Hepatocyte (in vitro differentiated cells): ENCODE results near the gene SH3RF3. TPM values are rescaled to one million over a fixed set of nuclear protein-coding genes. Genes with fewer than 3 reads are reported as not detected.

Source experiments
- DNase-seq: peaks from one replicate; pipeline ENCODE4 v3.0.0-alpha.2; 2016; ENCODE audit warnings: low spot score
- H2AFZ ChIP-seq: fragments of 200-600 bp; sonication (generic); 2 replicates; pipeline ENCODE4 v1.6.0; 2016; ENCODE audit warnings: antibody characterized with exemption, mild to moderate bottlenecking
- H3K27ac ChIP-seq: fragments of 200-600 bp; sonication (generic); 2 replicates; pipeline ENCODE4 v1.5.1; 2016; ENCODE audit warnings: mild to moderate bottlenecking
- H3K27me3 ChIP-seq: fragments of 200-600 bp; sonication (generic); 2 replicates; pipeline ENCODE4 v1.6.1; 2016
- H3K36me3 ChIP-seq: fragments of 200-600 bp; sonication (generic); replicated peaks from 2 replicates; pipeline ENCODE4 v1.5.1; 2016; ENCODE audit warnings: low read depth; ENCODE audit not compliant: insufficient read depth
- H3K4me1 ChIP-seq: fragments of 200-600 bp; sonication (generic); 2 replicates; pipeline ENCODE4 v1.5.1; 2016; ENCODE audit warnings: mild to moderate bottlenecking, moderate library complexity; ENCODE audit not compliant: insufficient read depth
- H3K4me2 ChIP-seq: fragments of 200-600 bp; sonication (generic); 2 replicates; pipeline ENCODE4 v1.6.0; 2016
- H3K4me3 ChIP-seq: fragments of 200-600 bp; sonication (generic); 2 replicates; pipeline ENCODE4 v1.5.1; 2016; ENCODE audit warnings: mild to moderate bottlenecking
- H3K79me2 ChIP-seq: fragments of 200-600 bp; sonication (generic); 2 replicates; pipeline ENCODE4 v1.6.0; 2017; ENCODE audit warnings: mild to moderate bottlenecking
- H3K9me2 ChIP-seq: fragments of 200-600 bp; sonication (generic); replicated peaks from 2 replicates; pipeline ENCODE4 v1.6.0; 2017; ENCODE audit warnings: mild to moderate bottlenecking; ENCODE audit not compliant: insufficient read depth
- H3K9me3 ChIP-seq: fragments of 200-600 bp; sonication (generic); 2 replicates; pipeline ENCODE4 v1.5.1; 2016; ENCODE audit warnings: low read depth, mild to moderate bottlenecking
- H4K20me1 ChIP-seq: fragments of 200-600 bp; sonication (generic); 2 replicates; pipeline ENCODE4 v1.6.0; 2016; ENCODE audit warnings: mild to moderate bottlenecking; ENCODE audit not compliant: insufficient read depth, poor library complexity, severe bottlenecking
- CTCF ChIP-seq: fragments of 200-600 bp; sonication (generic); IDR thresholded peaks from 2 replicates; pipeline ENCODE4 v1.5.1; 2016; ENCODE audit warnings: antibody characterized with exemption, mild to moderate bottlenecking; ENCODE audit not compliant: poor library complexity
- EZH2 ChIP-seq: fragments of 200-600 bp; sonication (generic); IDR thresholded peaks from 2 replicates; pipeline ENCODE4 v1.6.1; 2016; ENCODE audit warnings: antibody characterized with exemption, mild to moderate bottlenecking, borderline replicate concordance
- EZH2phosphoT487 ChIP-seq: fragments of 200-600 bp; sonication (generic); IDR thresholded peaks from one replicate; pipeline ENCODE4 v1.6.1; 2018; ENCODE audit warnings: antibody characterized with exemption, mild to moderate bottlenecking, low read depth, moderate library complexity; ENCODE audit not compliant: unreplicated experiment, severe bottlenecking
- WGBS: methylation state at CpG from one replicate; pipeline ENCODE4 v1.1.6; 2016; ENCODE audit warnings: low lambda C conversion rate; ENCODE audit errors: missing lambda C conversion rate; 5-methylcytosine and 5-hydroxymethylcytosine counted together
- polyA plus RNA-seq: library from polyadenylated mRNA; unstranded; fragments of >200 nt; fragmentation: Nextera tagmentation; extraction: Ambion mirVana; gene quantifications from 2 replicates; pipeline ENCODE4 v1.2.1, GENCODE V29; 2016
- total RNA-seq: library from RNA; depleted of rRNA; stranded (reverse); fragments of >200 nt; gene quantifications from 2 replicates; pipeline ENCODE4 v1.2.3, GENCODE V29; 2014

Gene SH3RF3
- total and polyA plus RNA-seq, 2 experiments from 2014 or later = 1.9 to 2.1 TPM

- no peak overlapping the region for H3K27ac ChIP-seq
- no peak overlapping the region for H2AFZ ChIP-seq
These were observed 39.3 kb upstream of the SH3RF3 start for GRCh38 chr2:109089602-109090300.

GRCh38 chr2:109091526-109091925 is 37.5 kb upstream of the SH3RF3 start:
- no peaks in the 10 kb centered on the region for H3K9me2 ChIP-seq
- H3K27me3 ChIP-seq = no peaks in the 10 kb centered on the region
- H3K9me3 ChIP-seq = peaks cover 8% of the 10 kb centered on the region
- no peak for DNase-seq
- no peak overlapping the region for H3K27ac ChIP-seq
- H3K4me1 ChIP-seq = no peaks in the 10 kb centered on the region
- 92% methylated on average over 4 of the region's 4 CpGs for WGBS
- H3K36me3 ChIP-seq = no peaks in the 10 kb centered on the region
- no peak for TF ChIP-seq EZH2
- no peak for TF ChIP-seq EZH2phosphoT487
- TF ChIP-seq CTCF = no peak
- no peak overlapping the region for H2AFZ ChIP-seq
- no peaks in the 10 kb centered on the region for H4K20me1 ChIP-seq
- no peaks in the 10 kb centered on the region for H3K79me2 ChIP-seq
- H3K4me3 ChIP-seq = no peak overlapping the region
- H3K4me2 ChIP-seq = no peak overlapping the region

More at GRCh38 chr2:109089602-109090300, 39.3 kb upstream of the SH3RF3 start:
- no peak overlapping the region for H3K4me2 ChIP-seq
- no peaks in the 10 kb centered on the region for H3K9me2 ChIP-seq
- H4K20me1 ChIP-seq = no peaks in the 10 kb centered on the region
- no peaks in the 10 kb centered on the region for H3K79me2 ChIP-seq
- H3K27me3 ChIP-seq = no peaks in the 10 kb centered on the region
- TF ChIP-seq CTCF (no peak), EZH2phosphoT487 (no peak), EZH2 (no peak)
- no peaks in the 10 kb centered on the region for H3K4me1 ChIP-seq
- H3K9me3 ChIP-seq = peaks cover 8% of the 10 kb centered on the region
- no peak for DNase-seq
- no peaks in the 10 kb centered on the region for H3K36me3 ChIP-seq
- WGBS = 85% methylated on average over 4 of the region's 4 CpGs
- H3K4me3 ChIP-seq = no peak overlapping the region

- 86% methylated on average over 3 of the region's 3 CpGs for WGBS
- Histone ChIP-seq H3K9me3 (peaks cover 8% of the 10 kb centered on the region), H3K4me2 (no peak overlapping the region), H4K20me1 (no peaks in the 10 kb centered on the region), H3K4me1 (no peaks in the 10 kb centered on the region), H3K27ac (no peak overlapping the region), H3K79me2 (no peaks in the 10 kb centered on the region), H3K4me3 (no peak overlapping the region), H3K36me3 (no peaks in the 10 kb centered on the region), H3K9me2 (no peaks in the 10 kb centered on the region), H3K27me3 (no peaks in the 10 kb centered on the region), H2AFZ (no peak overlapping the region)
- DNase-seq = no peak
- no peak for TF ChIP-seq EZH2
These were observed 34.9 kb upstream of the SH3RF3 start for GRCh38 chr2:109094144-109094543.

- no peaks in the 10 kb centered on the region for H3K9me2 ChIP-seq
- H4K20me1 ChIP-seq = no peaks in the 10 kb centered on the region
- no peak for TF ChIP-seq CTCF
- TF ChIP-seq EZH2phosphoT487 = no peak
- no peak for TF ChIP-seq EZH2
- no peak overlapping the region for H2AFZ ChIP-seq
- peaks cover 8% of the 10 kb centered on the region for H3K9me3 ChIP-seq
- H3K36me3 ChIP-seq = no peaks in the 10 kb centered on the region
- peaks cover 2% of the 10 kb centered on the region for H3K27me3 ChIP-seq
- H3K79me2 ChIP-seq = no peaks in the 10 kb centered on the region
- H3K4me1 ChIP-seq = no peaks in the 10 kb centered on the region
- no peak for DNase-seq
- WGBS = 74% methylated on average over 3 of the region's 3 CpGs
- H3K4me2 ChIP-seq = no peak overlapping the region
- H3K27ac ChIP-seq = no peak overlapping the region
- H3K4me3 ChIP-seq = no peak overlapping the region
These were observed 30.6 kb upstream of the SH3RF3 start for GRCh38 chr2:109098251-109098920.
